ENCODE measurements around the gene CABP5.

CABP5 gene

GRCh38 chr19:48030073-48030472 lies 13.8 kb downstream of the CABP5 start:
- no peak for DNase-seq (ENCODE audit: low read depth, low spot score)

GRCh38 chr19:48029431-48029830 lies 14.4 kb downstream of the CABP5 start:
- DNase-seq (ENCODE audit: low read depth, low spot score), result no peak

DNA sequence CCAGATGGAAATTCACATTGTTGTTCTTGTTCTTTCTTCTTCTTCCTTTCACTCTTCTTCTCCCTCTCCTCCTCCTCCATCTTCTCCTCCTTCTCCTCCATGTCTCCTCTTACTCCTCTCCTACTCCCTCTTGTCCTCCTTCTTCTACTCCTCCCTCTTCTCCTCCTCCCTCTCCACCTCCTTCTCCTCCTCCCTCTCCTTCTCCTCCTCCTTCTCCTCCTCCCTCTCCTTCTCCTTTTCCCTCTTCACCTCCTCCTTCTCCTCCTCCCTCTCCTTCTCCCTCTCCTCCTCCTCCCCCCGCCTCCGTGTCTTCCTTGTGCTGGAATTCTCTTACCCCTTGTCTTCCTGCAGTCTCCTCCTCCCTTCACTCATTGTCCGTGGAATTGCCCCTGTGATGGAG lies 18.4 kb downstream of the CABP5 start:
- no peak for DNase-seq (ENCODE audit: low read depth, low spot score)

DNA sequence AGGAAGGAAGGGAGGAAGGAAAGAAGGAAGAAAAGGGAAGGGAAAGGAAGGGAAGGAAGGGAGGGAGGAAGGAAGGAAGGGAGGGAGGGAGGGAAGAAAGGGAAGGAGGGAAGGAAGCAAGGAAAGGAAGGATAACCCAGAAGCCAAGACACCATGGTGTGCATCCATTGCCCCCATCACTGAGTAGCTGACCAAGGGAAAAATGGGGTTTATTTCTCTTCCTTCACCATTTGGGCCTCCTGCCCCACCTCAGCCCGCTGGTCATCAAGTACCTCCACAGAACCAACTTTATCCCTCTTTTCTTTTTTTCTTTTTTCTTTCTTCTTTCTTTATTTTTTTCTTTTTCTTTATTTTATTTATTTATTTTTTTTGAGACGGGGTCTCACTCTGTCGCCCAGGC lies 20.4 kb downstream of the CABP5 start:
- no peak for DNase-seq (ENCODE audit: low read depth, low spot score)

DNA sequence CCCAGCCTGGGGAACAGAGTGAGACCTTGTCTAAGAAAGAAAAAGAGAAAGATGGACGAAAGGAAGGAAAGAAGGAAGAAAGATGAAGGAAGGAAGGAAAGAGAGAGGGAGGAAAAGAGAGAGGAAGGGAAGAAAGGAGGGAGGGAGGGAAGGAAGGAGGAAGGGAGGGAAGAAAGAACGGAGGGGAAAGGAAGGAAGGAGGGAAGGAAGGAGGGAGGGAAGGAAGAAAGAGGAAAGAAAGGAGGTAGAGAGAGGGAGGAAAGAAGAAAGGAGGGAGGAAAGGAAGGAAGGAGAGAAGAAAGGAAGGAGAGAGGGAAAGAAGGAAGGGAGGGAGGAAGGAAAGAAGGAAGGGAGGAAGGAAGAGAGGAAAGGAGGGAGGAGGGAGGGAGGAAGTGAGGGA lies 20.9 kb downstream of the CABP5 start:
- no peak for DNase-seq (ENCODE audit: low read depth, low spot score)

- no peak for DNase-seq (ENCODE audit: low read depth, low spot score)
These were observed 23.2 kb downstream of the CABP5 start for GRCh38 chr19:48020686-48021085.

- no peak for DNase-seq (ENCODE audit: low read depth, low spot score)
These were observed 32.7 kb downstream of the CABP5 start for GRCh38 chr19:48010932-48011758.

GRCh38 chr19:48006762-48007161 lies 37.1 kb downstream of the CABP5 start:
- peak; percentile 5 for DNase-seq (ENCODE audit: low read depth, low spot score)

GRCh38 chr19:48004236-48004635 lies 39.6 kb downstream of the CABP5 start:
- no peak for DNase-seq (ENCODE audit: low read depth, low spot score)

- DNase-seq (ENCODE audit: low read depth, low spot score), result no peak
These were observed 43.0 kb downstream of the CABP5 start for GRCh38 chr19:48000846-48001245.

- no peak for DNase-seq (ENCODE audit: low read depth, low spot score)
These were observed 45.1 kb downstream of the CABP5 start for GRCh38 chr19:47998800-47999199.

DNA sequence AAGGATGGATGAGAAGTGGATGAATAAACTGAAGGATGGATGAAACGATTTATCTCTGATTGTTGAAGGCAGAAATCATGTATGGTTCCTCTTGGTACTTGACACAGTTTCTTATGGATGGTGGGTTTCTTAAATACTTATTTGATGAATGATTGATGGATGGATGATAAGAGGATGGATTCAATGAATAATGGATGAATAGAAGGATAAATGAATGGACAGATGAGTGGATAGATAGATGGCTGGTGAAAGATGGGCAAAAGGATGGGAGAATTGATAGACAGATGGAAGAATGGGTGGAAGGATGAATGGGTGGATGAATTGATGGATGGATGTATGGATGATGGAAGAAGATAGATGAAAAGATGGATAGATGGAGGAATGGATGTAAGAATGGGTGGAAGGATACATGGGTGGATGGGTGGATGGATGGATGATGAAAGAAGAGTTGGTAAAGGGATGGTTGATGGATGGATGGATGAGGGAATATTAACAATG lies 47.6 kb downstream of the CABP5 start:
- DNase-seq (ENCODE audit: low read depth, low spot score), result no peak

GRCh38 chr19:47994209-47994802 lies 49.6 kb downstream of the CABP5 start, which contains the start of gene ELSPBP1:
TSS of gene ELSPBP1 (plus strand) at chr19:47994632. CDS start at chr19:48008668, 14,036 bp downstream.
- DNase-seq (ENCODE audit: low read depth, low spot score), result no peak

DNA sequence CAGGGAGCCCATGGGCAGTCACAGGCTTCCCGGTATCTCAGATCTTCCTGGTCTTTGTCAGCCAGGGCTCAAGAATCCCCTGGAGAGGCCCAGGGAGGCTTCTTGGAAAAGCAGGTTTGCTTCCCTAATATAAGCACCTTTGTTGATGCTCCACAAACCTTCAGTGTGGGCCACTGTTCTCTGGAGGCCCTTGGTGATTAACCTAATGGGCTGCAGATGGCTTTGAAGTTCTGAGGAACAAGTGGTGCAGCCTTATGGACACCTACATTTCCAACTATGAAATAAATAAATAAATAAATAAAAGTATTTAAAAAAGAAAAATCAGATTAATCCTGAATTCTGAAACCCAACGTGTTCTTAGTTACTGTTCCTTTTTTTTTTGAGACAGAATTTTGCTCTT lies 51.8 kb downstream of the CABP5 start, which contains the start of gene BSPH1:
BSPH1 (minus strand) TSS at position 101 of the 400 bp plus-strand sequence; CDS start at position 12, 89 bp downstream.
- DNase-seq (ENCODE audit: low read depth, low spot score), result no peak

- no peak for DNase-seq (ENCODE audit: low read depth, low spot score)
These were observed 52.6 kb downstream of the CABP5 start for GRCh38 chr19:47991191-47991808.
